ENCODE results near the gene SLC24A4.
A peak's percentile ranks its signal among the peaks of the same experiment; 100 is the strongest.

SLC24A4 gene

GRCh38 chr14:92437729-92438285, 114.8 kb downstream of the SLC24A4 start:
- DNase-seq (ENCODE audit: low spot score), result no peak

- DNase-seq (ENCODE audit: low spot score), result no peak
Observed at GRCh38 chr14:92439537-92440344, 116.8 kb downstream of the SLC24A4 start.

GRCh38 chr14:92440345-92441003, 117.5 kb downstream of the SLC24A4 start:
- no peak for DNase-seq (ENCODE audit: low spot score)

- no peak for DNase-seq (ENCODE audit: low spot score)
Observed at GRCh38 chr14:92441751-92442504, 119.0 kb downstream of the SLC24A4 start.

- no peak for DNase-seq (ENCODE audit: low spot score)
Observed at GRCh38 chr14:92443167-92443566, 120.2 kb downstream of the SLC24A4 start.

GRCh38 chr14:92443741-92444140, 120.8 kb downstream of the SLC24A4 start:
- DNase-seq (ENCODE audit: low spot score), result no peak

- no peak for DNase-seq (ENCODE audit: low spot score)
Observed at GRCh38 chr14:92446771-92447170, 123.8 kb downstream of the SLC24A4 start.

GRCh38 chr14:92447416-92448197, 124.6 kb downstream of the SLC24A4 start:
- no peak for DNase-seq (ENCODE audit: low spot score)

GRCh38 chr14:92448786-92449185, 125.8 kb downstream of the SLC24A4 start:
- no peak for DNase-seq (ENCODE audit: low spot score)

GRCh38 chr14:92449404-92450181, 126.6 kb downstream of the SLC24A4 start:
- no peak for DNase-seq (ENCODE audit: low spot score)

GRCh38 chr14:92450351-92451070, 127.5 kb downstream of the SLC24A4 start:
- no peak for DNase-seq (ENCODE audit: low spot score)

- DNase-seq (ENCODE audit: low spot score), result no peak
Observed at GRCh38 chr14:92451245-92451644, 128.3 kb downstream of the SLC24A4 start.

- DNase-seq (ENCODE audit: low spot score), result no peak
Observed at GRCh38 chr14:92451755-92452154, 128.8 kb downstream of the SLC24A4 start.

- DNase-seq (ENCODE audit: low spot score), result no peak
Observed at GRCh38 chr14:92452471-92452870, 129.5 kb downstream of the SLC24A4 start.

GRCh38 chr14:92453691-92454090, 130.7 kb downstream of the SLC24A4 start:
- DNase-seq (ENCODE audit: low spot score), result no peak

GRCh38 chr14:92455231-92455630, 132.3 kb downstream of the SLC24A4 start:
- no peak for DNase-seq (ENCODE audit: low spot score)

- peak; percentile 66 for DNase-seq (ENCODE audit: low spot score)
Observed at GRCh38 chr14:92456215-92457015, 133.4 kb downstream of the SLC24A4 start.

GRCh38 chr14:92457016-92457565, 134.1 kb downstream of the SLC24A4 start:
- DNase-seq (ENCODE audit: low spot score), result no peak

Data from hepatic stellate cell (primary cell).